Mucosa of gallbladder (tissue), 1 donor: ENCODE measurements around the gene FAM13A. TPM values are rescaled to one million over a fixed set of nuclear protein-coding genes. Genes with fewer than 3 reads are reported as not detected.

ENCODE experiments used
- DNase-seq: peaks from one replicate; pipeline ENCODE4 v3.0.0-alpha.2; 2020; ENCODE audit warnings: low spot score
- total RNA-seq: library from RNA; stranded (reverse); gene quantifications from one replicate; pipeline ENCODE4 v1.2.1, GENCODE V29; 2021
- donor health status: DM: no; HTN: no; CAD: no.

Gene FAM13A
- total RNA-seq, 1 donor from 2014 or later, result 43.8 TPM

DNA sequence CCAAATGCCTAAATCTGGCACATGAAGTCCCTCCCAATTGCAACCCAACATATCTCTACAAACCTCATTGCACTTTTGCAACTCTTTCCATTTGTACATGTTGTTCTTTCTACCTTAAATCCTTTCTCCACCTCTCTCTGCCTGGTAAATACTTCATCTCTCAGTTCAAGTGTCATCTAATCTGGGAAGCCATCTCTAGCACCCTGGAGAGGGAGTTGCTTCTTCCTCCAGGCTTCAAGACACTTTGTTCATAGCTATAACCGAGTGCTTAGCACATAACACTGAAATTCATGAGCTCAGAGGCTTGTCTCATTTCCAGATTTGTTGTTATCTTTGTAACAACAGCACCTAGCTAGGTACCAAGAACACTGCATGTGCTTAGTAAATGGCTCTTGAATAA is 244.6 kb downstream of the FAM13A start:
- no peak for DNase-seq

DNA sequence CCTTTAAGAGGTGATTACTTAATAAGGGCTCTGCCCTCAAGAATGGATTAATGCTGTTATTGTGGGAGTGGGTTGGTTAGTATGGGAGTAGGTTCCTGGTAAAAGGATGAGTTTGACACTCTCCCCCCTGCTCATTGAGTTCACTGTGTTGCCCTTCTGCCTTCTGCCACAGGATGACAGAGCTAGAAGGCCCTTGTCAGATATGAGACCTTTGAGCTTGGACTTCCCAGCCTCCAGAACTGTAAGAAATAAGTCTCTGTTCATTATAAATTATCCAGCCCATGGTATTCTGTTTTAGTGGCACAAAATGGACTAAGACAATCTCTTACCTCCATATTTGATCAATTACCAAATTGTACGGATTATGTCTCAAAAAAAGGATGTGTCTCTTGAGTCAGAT is 245.1 kb downstream of the FAM13A start:
- no peak for DNase-seq

DNA sequence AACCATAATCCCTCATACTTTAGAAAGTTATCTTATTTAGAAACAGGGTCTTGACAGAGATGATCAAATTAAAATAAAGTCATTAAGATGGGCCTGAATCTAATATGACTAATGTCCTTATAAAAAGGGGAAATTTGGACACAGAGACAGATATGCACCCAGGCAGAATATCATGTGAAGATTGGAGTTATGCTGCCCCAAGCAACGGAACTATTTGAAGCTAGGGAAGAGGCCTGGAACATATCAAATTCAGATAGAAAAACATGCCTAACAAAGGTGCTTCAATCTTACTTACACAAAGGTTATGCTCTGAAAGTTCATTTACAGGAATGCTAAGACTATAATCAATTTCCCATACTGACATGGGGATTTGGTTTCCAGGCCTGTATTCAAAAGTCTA is 246.7 kb downstream of the FAM13A start:
- no peak for DNase-seq

DNA sequence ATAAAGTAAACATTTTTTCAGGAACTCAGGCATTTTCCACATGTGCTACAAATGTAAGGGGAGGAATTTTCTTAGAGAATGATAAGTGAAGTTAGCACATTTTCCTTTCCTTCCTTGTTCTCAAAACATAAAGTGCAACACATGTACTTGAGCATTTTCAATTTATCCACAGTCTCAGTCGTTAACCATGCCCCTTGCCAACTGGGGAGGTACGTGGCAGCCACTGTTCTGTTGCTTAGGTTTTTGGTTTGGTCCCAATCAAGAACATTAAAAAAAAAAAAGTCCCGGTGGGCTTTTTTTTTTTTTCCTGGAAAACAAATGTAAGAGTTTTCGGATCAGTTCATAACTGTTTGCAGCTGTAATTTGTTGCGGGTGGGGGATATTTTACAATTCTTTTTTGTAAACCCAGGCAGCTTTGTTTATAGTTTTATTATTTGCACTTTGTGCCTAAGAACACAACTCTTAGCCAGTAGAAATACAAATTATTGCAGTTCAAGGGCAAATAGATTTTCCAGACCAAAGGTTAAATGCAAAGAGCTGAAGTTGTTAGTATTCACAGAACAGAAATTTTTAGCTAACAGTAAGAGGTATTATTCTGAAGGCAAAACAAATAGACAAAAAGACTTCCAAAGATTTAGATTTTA is 247.3 kb downstream of the FAM13A start:
- no peak for DNase-seq

DNA sequence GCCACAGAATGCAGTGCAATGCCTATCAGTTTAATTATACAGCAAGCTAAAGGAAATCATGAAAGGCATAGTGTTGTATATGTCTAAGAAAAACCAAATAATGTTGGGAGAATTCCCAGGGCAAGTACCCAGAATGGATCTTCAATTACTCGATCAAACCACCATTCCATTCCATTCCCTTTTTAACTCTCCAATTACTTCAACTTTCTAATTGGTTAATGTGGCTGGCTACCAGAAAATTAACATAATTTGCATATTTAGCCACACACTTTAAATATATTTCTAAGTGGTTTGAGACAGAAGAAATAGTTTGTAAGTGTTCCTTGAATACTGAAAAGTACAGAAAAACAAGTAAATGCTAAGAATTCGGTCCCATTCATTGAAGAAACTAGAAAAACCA is 247.9 kb downstream of the FAM13A start:
- no peak for DNase-seq

DNA sequence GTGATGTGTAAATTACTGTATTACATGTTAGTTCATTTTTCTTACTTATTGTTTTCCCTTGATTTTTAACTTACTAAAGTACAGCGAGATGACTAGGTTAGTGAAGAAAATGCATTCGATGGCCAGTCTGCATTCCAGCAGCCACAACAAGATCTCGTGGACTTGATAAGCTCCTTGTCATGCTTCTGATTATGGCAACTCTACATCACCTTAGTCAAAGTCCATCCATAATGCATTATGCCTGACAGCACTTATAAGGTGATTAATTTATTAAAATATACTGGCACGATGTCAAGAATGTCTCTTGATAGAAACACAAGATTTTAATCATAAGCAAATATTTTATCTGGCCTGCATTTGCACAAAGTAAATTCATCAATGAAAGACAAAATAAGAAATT is 249.5 kb downstream of the FAM13A start:
- DNase-seq, result peak; percentile 52

DNA sequence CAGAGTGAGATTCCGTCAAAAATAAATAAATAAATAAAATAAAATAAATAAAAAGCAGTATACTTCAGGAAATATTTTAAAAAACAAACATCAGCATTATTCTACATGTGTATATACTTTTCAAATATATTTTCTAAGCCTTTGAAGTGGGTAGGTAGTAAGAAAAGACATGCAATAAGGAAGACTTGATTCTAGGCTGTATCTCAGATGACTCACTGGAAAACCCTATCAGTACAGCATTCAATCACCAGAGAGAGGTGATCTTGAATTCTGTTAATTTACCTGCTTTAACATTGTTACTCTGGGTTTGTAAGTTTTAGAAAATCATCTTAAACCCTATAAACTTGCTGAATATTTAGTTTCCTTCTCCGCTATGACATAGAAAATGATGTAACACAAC is 252.8 kb downstream of the FAM13A start:
- DNase-seq, result no peak

DNA sequence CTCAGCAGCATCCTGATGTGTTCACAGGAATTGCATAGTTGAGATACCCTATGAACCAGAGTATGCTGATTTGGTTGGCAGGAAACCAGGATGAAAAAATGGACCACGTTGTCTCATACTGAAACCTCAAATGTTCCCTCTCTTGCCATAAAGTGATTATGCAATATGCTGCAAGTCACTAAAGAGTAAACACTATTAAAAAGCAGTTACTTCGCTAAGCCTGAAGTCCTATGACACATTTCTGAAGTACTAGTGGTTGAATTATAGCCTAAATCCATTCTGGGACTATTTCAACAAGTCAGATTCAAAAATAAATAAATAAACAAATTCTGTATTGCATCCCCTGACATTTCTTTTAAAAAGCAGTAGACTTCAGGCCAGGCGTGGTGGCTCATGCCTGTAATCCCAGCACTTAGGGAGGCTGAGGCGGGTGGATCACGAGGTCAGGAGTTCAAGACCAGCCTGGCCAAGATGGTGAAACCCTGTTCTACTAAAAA is 253.3 kb downstream of the FAM13A start:
- DNase-seq, result peak; percentile 67

DNA sequence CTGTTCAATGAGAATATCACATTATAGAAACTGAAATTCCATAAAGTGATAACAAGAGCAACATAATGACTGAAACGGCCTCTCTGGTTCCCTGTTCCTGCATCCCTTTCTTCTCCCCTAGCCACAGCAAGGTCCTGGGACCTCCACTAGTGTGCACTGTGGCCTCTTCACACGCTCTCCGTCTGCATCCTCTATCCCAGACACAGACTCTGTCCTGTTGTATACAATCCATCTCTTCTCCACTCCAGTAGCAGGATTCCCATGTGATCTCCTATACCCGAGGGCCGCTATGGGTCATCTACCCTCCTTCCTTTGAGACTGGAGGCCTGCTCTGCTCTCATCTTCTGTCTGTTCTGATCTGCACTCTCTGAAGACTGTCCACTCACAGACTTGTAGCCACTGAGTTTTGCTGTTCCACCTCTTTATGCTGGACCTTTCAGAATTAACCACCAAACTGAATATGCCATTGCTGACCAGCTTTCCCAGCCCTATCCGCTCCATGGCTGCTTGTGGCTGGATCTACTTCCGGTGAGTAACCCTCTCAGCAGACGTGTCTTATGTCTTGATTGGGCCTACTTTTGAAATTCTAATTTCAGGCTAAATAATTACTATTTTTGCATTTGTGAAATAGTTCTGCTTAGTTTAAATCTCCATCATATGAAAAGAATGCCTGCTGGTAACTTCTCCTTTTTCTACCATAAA is 254.2 kb downstream of the FAM13A start:
- no peak for DNase-seq

DNA sequence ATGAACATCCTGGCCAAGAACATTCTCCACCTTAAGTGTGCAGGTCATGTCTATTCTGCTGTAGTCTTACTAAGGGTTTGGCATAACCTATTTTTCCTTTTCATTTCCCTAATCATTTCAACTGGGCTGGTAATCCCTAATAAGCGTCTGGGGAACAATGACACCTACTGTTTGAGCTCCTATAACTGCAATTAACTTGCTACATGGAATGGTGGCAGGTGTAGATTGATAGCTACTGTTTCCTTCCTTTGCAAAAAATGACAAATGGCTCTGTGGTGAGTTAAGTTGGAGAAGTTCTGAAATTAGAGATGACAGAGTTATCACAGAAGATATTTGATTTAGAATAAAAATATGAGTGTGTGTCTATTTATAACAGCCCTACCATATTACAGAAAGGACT is 254.8 kb downstream of the FAM13A start:
- DNase-seq, result no peak

DNA sequence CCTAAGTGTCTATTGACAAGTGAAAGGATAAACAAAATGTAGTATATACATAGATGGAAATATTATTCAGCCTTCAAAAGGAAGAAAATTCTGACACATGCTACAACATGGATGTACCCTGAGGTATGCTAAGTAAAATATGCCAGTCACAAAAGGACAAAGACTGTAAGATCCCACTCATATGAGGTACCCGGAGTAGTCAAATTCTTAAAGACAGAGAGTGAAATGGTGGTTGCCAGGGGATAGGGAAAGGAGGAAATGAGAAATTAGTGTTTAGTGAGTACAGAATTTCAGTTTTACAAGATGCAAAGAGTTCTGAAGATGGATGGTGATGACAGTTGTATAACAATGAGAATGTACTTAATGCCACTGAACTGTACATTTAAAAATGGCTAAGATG is 257.1 kb downstream of the FAM13A start:
- no peak for DNase-seq

DNA sequence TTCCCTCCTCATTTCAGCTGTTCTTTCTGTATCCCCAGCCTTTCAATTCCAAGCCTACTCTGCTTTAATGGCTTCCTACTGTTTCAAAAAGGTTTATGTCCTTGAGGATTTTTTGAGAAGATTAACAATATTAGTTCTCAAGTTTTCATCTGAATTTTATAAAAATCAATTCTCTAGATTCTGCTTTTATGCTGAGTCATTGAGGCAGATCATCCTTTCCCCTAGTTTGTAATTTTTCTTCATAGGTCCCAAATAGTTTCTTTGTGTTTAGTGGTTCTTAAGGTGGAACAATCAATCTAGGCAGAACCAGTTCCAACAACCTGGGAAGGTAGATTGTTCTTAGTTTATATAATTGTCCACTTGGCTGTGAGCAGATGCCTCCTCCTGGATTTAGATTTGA is 259.3 kb downstream of the FAM13A start:
- DNase-seq, result no peak

DNA sequence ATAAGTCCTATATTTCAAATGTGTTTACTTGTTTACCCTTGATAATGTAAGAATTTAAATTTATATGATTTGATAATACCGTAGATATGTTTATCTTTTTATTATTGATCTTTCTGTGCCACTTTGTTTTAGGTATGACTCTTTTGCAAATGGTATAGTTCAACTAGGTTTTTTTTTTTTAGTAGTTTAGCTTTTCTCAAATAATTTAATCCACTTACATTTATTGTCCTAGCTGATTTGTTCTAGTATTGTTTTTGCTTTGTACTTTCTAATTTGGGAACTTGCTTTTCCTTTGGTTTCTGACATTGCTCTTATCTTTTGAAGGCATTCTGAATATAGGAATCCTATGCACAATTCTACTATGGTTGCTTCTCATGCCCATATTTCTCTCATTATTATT is 260.4 kb downstream of the FAM13A start:
- no peak for DNase-seq

DNA sequence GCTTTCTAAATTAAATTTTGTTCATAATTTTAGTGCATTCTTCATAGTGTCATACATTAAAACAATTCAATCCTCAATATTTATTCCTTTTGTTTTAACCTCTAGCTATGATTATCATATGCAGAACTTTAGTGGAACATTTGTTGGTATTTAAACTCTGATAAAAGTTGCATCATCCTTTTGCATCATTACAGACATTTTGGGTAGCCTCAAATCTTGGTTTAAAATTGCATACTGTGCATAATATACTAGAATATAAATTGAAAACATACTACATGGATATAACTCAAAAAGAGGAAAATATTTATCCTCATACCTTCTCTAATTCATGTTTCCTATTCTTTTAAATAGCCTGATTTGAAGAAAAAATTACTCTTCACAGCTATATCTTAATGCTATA is 262.0 kb downstream of the FAM13A start:
- DNase-seq, result no peak

DNA sequence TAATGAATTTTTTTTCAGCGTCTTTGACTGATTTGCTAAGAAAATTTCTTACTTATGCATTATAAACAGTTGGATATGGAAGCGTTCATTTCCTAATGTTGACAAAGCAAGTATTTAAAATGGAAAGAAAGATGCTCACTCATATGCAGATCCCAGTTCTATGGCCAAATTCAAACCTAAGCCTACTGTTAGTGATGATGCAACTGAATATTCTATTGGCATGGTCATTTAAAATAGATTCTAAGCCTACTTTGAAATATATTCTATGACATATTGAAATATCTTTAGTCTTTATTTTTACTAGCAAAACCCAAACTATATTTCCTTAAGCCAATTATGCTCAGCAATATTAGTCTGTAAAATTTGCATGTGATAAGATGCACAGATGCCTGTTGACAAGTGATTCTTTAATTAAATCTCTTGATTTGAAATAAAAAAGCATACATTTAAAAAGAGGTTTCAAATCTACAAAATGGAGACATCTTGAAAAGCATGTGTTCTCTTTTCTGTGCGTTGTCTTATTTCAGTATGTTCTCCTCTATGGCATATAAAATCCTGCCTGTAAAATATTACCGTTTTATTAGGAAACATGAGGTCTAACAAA is 262.8 kb downstream of the FAM13A start:
- DNase-seq, result no peak

DNA sequence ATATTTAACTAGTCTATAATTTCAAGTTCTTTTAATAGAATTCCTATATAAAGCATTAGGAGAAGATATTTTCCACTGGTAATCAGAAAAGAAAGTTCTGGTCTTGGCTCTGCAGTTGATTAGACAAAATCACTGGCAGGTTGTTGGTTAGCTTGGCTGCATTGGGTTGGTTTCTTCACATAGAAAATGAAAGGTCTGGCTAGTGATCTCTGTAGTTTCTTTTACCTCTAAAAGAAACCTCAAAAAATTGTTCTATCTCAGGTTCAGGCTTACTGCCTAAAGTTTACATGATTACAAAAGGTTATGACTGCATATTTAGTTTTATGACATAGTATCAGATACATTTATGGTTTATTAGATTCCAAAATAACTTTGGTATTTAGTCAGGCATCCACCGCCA is 263.5 kb downstream of the FAM13A start:
- no peak for DNase-seq

DNA sequence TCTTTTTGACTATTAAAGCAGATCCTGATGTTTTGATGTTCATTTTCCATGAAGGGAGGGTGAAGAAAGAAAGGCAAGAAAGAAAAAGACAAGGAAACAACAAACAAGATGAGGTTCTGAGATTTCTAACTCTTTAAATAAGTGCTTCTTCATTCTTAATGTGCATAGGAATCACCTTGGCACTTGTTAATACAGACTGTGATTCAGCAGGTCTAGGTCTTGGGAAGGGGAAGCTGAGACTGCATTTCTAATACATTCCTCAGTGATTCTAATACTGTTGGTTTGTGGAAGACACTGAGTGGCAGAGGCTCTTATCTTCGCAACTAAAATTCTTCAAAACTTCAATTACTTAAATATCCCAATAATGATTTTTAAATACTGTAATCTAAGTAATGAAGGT is 264.2 kb downstream of the FAM13A start:
- no peak for DNase-seq

DNA sequence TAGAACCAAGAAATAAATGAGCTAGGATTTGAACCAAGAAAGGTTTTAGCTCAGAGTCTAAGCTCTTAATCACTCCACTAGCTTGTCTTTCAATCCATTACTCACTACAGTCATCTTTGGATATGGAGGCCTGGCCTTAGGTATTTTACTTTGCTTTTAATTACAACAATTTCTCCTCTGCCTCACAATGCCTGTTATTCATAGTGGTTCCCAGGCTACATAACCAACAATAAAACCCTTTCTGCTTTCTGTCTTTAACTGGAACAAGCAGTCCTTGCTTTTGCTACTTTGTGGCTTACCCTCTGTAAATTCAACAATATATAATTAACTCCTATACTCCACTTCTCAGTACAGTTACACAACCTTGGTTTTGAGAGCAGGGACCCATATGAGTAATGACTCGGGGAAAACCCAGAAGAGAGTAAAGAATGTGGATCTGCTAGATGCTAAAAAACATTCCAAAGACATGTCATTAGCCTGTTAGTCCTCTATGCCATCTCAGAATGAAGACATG is 264.7 kb downstream of the FAM13A start:
- no peak for DNase-seq

DNA sequence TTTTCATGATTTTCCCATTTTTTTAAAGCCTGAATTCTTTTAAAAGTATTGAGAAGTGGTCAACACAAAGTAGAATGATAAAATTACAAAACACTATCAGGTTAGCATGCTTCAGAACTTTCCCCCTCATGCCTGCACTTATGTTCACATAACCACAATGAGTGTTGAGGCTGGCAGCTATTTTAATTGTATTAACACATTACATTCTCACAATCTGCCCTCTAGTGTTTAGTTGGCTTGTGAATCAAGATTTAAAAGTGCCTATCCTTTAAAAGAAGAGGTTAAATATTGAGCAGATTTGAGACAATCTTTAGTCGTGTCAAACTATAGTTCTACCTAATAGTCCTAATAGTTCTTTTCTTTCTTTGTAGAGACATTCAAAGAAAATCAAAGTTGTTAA is 265.7 kb downstream of the FAM13A start:
- no peak for DNase-seq

DNA sequence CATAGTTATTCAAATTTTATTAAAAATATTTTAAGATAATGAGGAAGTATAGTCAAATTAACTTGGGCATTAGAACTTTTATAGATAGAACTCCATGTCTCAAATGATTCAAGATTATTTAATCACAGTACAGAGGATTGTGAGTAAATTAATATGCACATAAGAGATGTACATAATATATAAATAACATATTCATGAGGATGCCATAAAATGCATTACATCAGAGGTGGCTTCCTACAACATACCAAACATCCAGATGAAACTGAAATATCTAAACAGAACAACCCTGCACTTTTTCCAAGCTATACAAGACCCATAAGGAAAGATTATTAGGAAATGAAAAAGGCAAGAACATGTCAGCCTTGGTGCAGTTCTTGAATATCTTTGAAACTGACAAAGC is 268.1 kb downstream of the FAM13A start:
- DNase-seq, result no peak

DNA sequence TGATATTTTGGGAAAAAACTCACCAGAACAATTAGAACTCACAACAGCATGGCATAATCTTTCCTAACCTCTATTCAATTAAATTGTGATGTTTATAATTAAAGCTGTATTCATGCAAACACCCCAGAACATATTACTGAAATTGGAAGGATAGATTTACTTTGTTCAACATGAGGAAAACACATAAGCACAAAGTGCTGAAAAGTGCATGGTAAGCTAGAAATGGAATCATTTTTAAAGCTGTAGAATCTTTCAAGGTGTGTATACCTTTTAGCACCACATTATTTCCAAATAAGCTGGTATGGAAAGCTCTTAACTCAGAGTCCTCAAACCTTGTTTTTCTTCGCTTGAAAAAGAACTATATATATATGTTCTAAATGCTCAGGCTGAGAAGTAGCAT is 268.6 kb downstream of the FAM13A start:
- DNase-seq, result no peak

DNA sequence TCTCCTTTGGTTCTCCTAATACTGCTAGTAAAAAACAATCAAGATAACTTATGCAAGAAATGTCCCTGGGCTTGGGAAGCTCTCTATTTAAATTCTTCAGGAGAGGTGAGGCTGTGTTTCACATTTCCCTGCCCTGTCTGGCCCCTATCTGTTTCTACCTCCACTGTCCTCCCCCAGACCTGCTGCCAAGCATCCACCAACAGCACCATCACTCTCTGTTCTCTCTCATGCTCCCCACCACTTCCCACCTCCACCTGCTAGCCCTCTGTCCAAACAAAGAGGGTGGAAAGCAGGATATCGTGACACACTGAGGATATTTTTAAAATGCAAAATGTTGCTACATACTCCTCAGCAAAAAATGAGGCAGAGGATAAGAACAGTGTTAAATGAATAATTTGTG is 271.0 kb downstream of the FAM13A start:
- DNase-seq, result no peak

DNA sequence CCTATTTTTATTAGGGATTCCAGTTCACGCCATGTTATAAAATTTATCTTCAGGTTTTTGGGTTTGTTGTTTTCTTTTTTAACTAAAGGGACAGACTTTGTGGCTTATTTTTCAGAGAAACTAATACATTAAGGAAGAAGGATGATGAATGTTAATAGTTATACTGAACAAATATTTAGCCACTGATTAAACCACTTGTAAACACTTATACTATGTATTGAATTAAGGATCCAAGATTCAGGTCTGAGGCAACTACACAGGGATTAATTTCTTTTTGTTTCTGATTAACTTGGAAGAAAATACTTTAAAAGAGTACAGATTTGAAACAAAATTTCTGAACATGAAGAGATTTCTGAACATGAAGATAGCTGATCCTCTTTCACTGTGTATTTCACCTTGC is 276.6 kb downstream of the FAM13A start:
- DNase-seq, result no peak
